Common myeloid progenitor, CD34-positive (primary cell): ENCODE results near the gene ADAMTS8.

Source experiments
- CTCF ChIA-PET: fragments of 350-600 bp; sonication (Branson Sonifier 250); formaldehyde crosslinking; loops from one replicate; lab custom pipeline; 2021; ENCODE audit warnings: antibody characterized with exemption; lab: Charles Lee
- POLR2A ChIA-PET: fragments of 350-600 bp; sonication (Branson Sonifier 250); formaldehyde crosslinking; loops from one replicate; lab custom pipeline; 2021; ENCODE audit warnings: antibody characterized with exemption; lab: Charles Lee
- DNase-seq, 3 donors: peaks; one replicate each; pipeline versions ENCODE4 v3.0.0 to v3.0.0-alpha.2; 2013
- H3K27ac ChIP-seq, 2 experiments: 1 replicate in 1 of 2; 2 replicates in 1 of 2; pipeline ENCODE4 v1.7.0; 2013; ENCODE audit warnings: inconsistent platforms in 2 of 2, low read length in 2 of 2, mild to moderate bottlenecking in 2 of 2, low read depth in 1 of 2, moderate library complexity in 1 of 2; ENCODE audit not compliant: severe bottlenecking in 2 of 2, insufficient read depth in 1 of 2, poor library complexity in 1 of 2
- H3K27me3 ChIP-seq, 5 experiments: replicated peaks in 2 of 5; 1 replicate in 3 of 5; 2 replicates in 2 of 5; pipeline versions ENCODE4 v1.6.1 to v1.7.0; 2013; ENCODE audit warnings: low read length in 4 of 5, mild to moderate bottlenecking in 2 of 5, moderate library complexity in 2 of 5, inconsistent platforms in 1 of 5; ENCODE audit not compliant: insufficient read depth in 5 of 5, control insufficient read depth in 4 of 5
- H3K36me3 ChIP-seq, 4 experiments: 1 replicate in 2 of 4; 2 replicates in 2 of 4; pipeline versions ENCODE4 v1.6.1 to v1.7.0; 2013; ENCODE audit warnings: low read length in 3 of 4, control low read depth in 1 of 4, mild to moderate bottlenecking in 1 of 4; ENCODE audit not compliant: control insufficient read depth in 4 of 4, insufficient read depth in 4 of 4
- H3K4me1 ChIP-seq, 4 experiments: 1 replicate in 3 of 4; 2 replicates in 1 of 4; pipeline versions ENCODE4 v1.6.1 to v1.7.1; 2013; ENCODE audit warnings: low read length in 3 of 4, mild to moderate bottlenecking in 3 of 4, control low read depth in 1 of 4, inconsistent platforms in 1 of 4, moderate library complexity in 1 of 4; ENCODE audit not compliant: control insufficient read depth in 4 of 4, insufficient read depth in 4 of 4; ENCODE audit errors: control extremely low read depth in 1 of 4
- H3K4me3 ChIP-seq, 7 experiments: 1 replicate in 4 of 7; 2 replicates in 3 of 7; pipeline versions ENCODE4 v1.5.1 to v1.7.0; 2013; ENCODE audit warnings: mild to moderate bottlenecking in 7 of 7, low read length in 6 of 7, moderate library complexity in 6 of 7, inconsistent platforms in 2 of 7, low read depth in 2 of 7, control low read depth in 1 of 7; ENCODE audit not compliant: insufficient read depth in 4 of 7, control insufficient read depth in 1 of 7; ENCODE audit errors: extremely low read depth in 1 of 7
- H3K9me3 ChIP-seq, 5 experiments: 1 replicate in 4 of 5; 2 replicates in 1 of 5; pipeline versions ENCODE4 v1.6.1 to v1.7.1; 2013; ENCODE audit warnings: low read length in 4 of 5, mild to moderate bottlenecking in 2 of 5, inconsistent platforms in 1 of 5, low read depth in 1 of 5, moderate library complexity in 1 of 5; ENCODE audit not compliant: control insufficient read depth in 4 of 5, insufficient read depth in 2 of 5; ENCODE audit errors: control extremely low read depth in 1 of 5
- WGBS: methylation state at CpG from one replicate; pipeline ENCODE4 v1.1.5; 2013; ENCODE audit not compliant: insufficient coverage; 5-methylcytosine and 5-hydroxymethylcytosine counted together

The ADAMTS8 gene

DNA sequence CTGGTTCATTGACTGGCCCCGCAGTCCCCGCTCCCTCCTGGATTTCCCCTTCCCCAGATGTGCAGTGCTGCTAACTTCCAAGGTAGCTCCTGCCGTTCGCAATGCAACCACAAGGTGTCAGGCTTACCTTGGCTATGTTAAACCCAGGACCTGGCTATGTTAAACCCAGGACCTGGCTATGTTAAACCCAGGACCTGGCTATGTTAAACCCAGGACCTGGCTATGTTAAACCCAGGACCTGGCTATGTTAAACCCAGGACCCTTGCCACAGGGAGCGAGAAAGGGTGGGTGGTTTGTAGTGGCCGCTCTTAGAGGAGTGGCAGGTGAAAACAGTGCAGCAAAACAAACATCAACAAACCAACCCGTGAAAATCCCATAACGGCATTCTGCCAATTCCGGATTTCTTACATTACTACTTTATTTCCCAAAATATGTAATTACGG lies 2.9 kb upstream of the ADAMTS8 start:
- H3K4me1 ChIP-seq = peaks cover 1 to 20% (median 17%) of the 10 kb centered on the region in 4 experiments
- ChIA-PET POLR2A (interaction anchor here (0.5 kb wide), 1 partner anchor 1324 kb away, joined by 3 read pairs; no protein-coding TSS in a partner anchor), CTCF (interaction anchor here (0.6 to 15.5 kb wide), 19 partner anchors 11 to 484 kb away, joined by 3 to 362 read pairs (median 4); no protein-coding TSS in a partner anchor)
- H3K27ac ChIP-seq = no peak overlapping the region
- peaks cover 15 to 47% (median 24%) of the 10 kb centered on the region in 5 experiments for H3K27me3 ChIP-seq
- 50% methylated on average over 4 of the region's 10 CpGs for WGBS
- H3K9me3 ChIP-seq = no peaks in the 10 kb centered on the region
- no peaks in the 10 kb centered on the region for H3K36me3 ChIP-seq
- no peak overlapping the region for H3K4me3 ChIP-seq
- peak; percentile 84 to 92 (median 86) for DNase-seq

DNA sequence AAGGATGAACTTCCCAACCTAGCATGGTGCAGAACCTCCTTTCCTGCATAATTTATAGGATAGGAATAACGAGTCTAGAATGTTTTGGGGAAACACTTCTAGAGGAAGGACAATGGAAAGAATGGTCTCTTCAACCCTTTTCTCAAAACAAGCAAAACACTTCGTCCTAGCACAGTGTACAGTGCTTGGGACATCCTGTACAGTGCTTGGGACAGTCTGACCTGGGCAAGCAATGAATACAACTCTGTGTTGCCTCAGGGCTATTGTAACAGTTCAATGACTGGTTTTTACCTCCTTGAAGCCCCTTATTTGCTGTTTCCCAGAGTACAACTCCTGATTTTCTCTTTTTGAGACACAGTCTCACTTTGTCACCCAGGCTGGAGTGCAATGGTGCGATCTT lies 1.6 kb upstream of the ADAMTS8 start:
- H3K27me3 ChIP-seq = peaks cover 15 to 60% (median 28%) of the 10 kb centered on the region in 5 experiments
- 68% methylated on average over 3 of the region's 3 CpGs for WGBS

GRCh38 chr11:130429120-130429681 lies 792 bp upstream of the ADAMTS8 start:
- WGBS = 56% methylated on average over 1 of the region's 2 CpGs
- ChIA-PET CTCF (interaction anchor here (1.3 to 15.5 kb wide), 3 partner anchors 25 to 435 kb away, joined by 3 to 362 read pairs (median 3); no protein-coding TSS in a partner anchor), POLR2A (no interaction called here)

More for the DNA sequence above, 1.6 kb upstream of the ADAMTS8 start:
- Histone ChIP-seq H3K4me1 (peaks cover 0 to 20% (median 15%) of the 10 kb centered on the region in 4 experiments), H3K4me3 (no peak overlapping the region), H3K27ac (no peak overlapping the region), H3K9me3 (no peaks in the 10 kb centered on the region), H3K36me3 (no peaks in the 10 kb centered on the region)
- CTCF ChIA-PET = interaction anchor here (1.0 to 15.5 kb wide), 7 partner anchors 9 to 468 kb away, joined by 3 to 362 read pairs (median 4); no protein-coding TSS in a partner anchor
- no peak for DNase-seq
- POLR2A ChIA-PET = no interaction called here

GRCh38 chr11:130427581-130428315 lies 661 bp downstream of the ADAMTS8 start:
- Histone ChIP-seq H3K4me3 (peak overlapping the region in 3 of 7 experiments; percentile 24 to 61 (median 36)), H3K27ac (no peak overlapping the region), H3K27me3 (peaks cover 15 to 80% (median 28%) of the 10 kb centered on the region in 5 experiments), H3K36me3 (no peaks in the 10 kb centered on the region), H3K9me3 (no peaks in the 10 kb centered on the region), H3K4me1 (peaks cover 0 to 19% (median 11%) of the 10 kb centered on the region in 4 experiments)
- WGBS = under 1% methylated on average over 64 of the region's 84 CpGs
- ChIA-PET CTCF (interaction anchor here (0.7 to 15.5 kb wide), 4 partner anchors 28 to 437 kb away, joined by 3 to 362 read pairs (median 6); no protein-coding TSS in a partner anchor), POLR2A (no interaction called here)
- peak in 2 of 3 donors; percentile 36 to 47 for DNase-seq

More at GRCh38 chr11:130429120-130429681, 792 bp upstream of the ADAMTS8 start:
- Histone ChIP-seq H3K9me3 (no peaks in the 10 kb centered on the region), H3K4me1 (peaks cover 0 to 19% (median 11%) of the 10 kb centered on the region in 4 experiments), H3K36me3 (no peaks in the 10 kb centered on the region), H3K27me3 (peaks cover 15 to 68% (median 30%) of the 10 kb centered on the region in 5 experiments), H3K4me3 (peak overlapping the region in 1 of 7 experiments; percentile 61), H3K27ac (no peak overlapping the region)
- no peak for DNase-seq

DNA sequence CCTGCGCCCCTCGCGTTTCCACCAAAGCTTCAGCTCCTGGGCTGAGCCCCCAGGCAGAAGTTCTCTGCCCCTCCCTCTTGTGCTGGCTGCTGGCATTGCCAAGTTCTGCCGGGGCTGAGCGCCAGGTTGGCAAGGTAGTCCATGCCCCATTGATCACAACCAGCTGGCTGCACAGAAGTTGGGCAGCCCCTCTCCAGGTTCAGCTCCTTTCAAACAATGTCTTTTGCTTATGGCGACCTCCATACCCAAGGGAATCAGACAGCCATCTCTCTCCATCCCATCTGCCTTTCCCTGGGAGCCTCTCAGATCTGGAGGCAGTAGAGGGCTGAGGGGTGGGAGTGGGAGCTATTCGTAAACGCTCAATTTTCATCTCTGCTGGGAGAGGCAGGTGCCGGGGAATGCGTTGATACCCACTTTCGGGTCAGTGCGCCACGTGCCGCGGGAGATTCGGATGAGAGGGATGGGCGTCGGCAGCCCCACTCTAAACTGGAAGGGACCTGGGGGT lies 1.5 kb downstream of the ADAMTS8 start:
- 57% methylated on average over 15 of the region's 18 CpGs for whole genome bisulfite sequencing
- DNase-seq = no peak

DNA sequence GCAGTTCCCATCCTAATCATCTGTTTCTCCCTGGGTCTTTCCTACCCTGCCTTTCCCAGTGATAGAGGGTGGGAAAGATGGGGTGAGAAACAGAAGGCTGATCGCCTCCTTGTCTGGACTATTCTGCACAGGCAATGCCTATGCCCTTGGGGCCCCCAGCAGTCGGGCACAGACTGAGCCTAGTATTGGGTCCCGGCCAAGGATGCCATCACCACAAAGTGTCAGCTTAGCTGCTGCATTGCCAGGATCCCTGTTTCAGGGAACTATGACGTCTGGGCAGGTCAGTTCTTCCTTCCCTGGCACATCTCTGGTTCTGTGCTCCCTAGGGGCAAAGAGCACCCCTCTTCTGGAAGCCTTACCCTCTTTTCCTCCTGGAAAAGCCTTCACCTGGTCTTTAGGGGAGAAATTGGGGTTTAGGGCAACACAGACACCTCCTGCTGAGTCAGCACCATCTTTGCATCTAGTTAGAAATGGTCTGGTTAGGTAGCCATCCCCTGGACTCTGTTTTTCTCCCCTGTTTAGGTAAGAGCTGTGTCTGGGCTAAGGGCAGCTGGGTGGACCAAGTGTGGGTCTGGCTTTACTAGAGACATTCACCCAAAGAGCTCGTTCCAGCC lies 2.1 kb downstream of the ADAMTS8 start:
- H3K4me3 ChIP-seq = no peak overlapping the region
- H3K36me3 ChIP-seq = no peaks in the 10 kb centered on the region
- H3K9me3 ChIP-seq = no peaks in the 10 kb centered on the region
- DNase-seq = no peak
- peaks cover 0 to 19% (median 11%) of the 10 kb centered on the region in 4 experiments for H3K4me1 ChIP-seq
- H3K27me3 ChIP-seq = peaks cover 15 to 90% (median 34%) of the 10 kb centered on the region in 5 experiments
- ChIA-PET POLR2A (interaction anchor here (0.8 kb wide), 1 partner anchor 213 kb away, joined by 3 read pairs; no protein-coding TSS in a partner anchor), CTCF (interaction anchor here (1.6 to 15.5 kb wide), 2 partner anchors 214 to 438 kb away, joined by 8 to 362 read pairs; no protein-coding TSS in a partner anchor)
- WGBS = 71% methylated on average over 5 of the region's 5 CpGs
- no peak overlapping the region for H3K27ac ChIP-seq

More for the DNA sequence above, 1.5 kb downstream of the ADAMTS8 start:
- POLR2A ChIA-PET = interaction anchor here (0.8 kb wide), 1 partner anchor 214 kb away, joined by 3 read pairs; no protein-coding TSS in a partner anchor
- no peak overlapping the region for H3K4me3 ChIP-seq
- H3K4me1 ChIP-seq = peaks cover 0 to 19% (median 11%) of the 10 kb centered on the region in 4 experiments
- no peak overlapping the region for H3K27ac ChIP-seq
- peaks cover 15 to 88% (median 30%) of the 10 kb centered on the region in 5 experiments for H3K27me3 ChIP-seq
- CTCF ChIA-PET = interaction anchor here (1.6 to 15.5 kb wide), 2 partner anchors 214 to 437 kb away, joined by 8 to 362 read pairs; no protein-coding TSS in a partner anchor
- no peaks in the 10 kb centered on the region for H3K36me3 ChIP-seq
- no peaks in the 10 kb centered on the region for H3K9me3 ChIP-seq
